IPS-15b (cell line): ENCODE measurements around the gene STX16.

ENCODE experiments used
- H3K27me3 ChIP-seq: one replicate; pipeline ENCODE4 v1.6.1; 2013; ENCODE audit warnings: low read length; ENCODE audit not compliant: control insufficient read depth, insufficient read depth
- H3K36me3 ChIP-seq: one replicate; pipeline ENCODE4 v1.6.1; 2013; ENCODE audit warnings: low read length; ENCODE audit not compliant: control insufficient read depth, insufficient read depth
- H3K4me1 ChIP-seq: one replicate; pipeline ENCODE4 v1.6.1; 2013; ENCODE audit warnings: mild to moderate bottlenecking, low read length; ENCODE audit not compliant: control insufficient read depth, insufficient read depth
- H3K4me3 ChIP-seq: one replicate; pipeline ENCODE4 v1.5.1; 2013; ENCODE audit warnings: low read depth, low read length
- H3K9ac ChIP-seq: one replicate; pipeline ENCODE4 v1.6.1; 2013; ENCODE audit warnings: low read depth, mild to moderate bottlenecking, low read length
- H3K9me3 ChIP-seq: one replicate; pipeline ENCODE4 v1.6.1; 2013; ENCODE audit warnings: mild to moderate bottlenecking, low read length; ENCODE audit not compliant: control insufficient read depth, insufficient read depth

Gene STX16

DNA sequence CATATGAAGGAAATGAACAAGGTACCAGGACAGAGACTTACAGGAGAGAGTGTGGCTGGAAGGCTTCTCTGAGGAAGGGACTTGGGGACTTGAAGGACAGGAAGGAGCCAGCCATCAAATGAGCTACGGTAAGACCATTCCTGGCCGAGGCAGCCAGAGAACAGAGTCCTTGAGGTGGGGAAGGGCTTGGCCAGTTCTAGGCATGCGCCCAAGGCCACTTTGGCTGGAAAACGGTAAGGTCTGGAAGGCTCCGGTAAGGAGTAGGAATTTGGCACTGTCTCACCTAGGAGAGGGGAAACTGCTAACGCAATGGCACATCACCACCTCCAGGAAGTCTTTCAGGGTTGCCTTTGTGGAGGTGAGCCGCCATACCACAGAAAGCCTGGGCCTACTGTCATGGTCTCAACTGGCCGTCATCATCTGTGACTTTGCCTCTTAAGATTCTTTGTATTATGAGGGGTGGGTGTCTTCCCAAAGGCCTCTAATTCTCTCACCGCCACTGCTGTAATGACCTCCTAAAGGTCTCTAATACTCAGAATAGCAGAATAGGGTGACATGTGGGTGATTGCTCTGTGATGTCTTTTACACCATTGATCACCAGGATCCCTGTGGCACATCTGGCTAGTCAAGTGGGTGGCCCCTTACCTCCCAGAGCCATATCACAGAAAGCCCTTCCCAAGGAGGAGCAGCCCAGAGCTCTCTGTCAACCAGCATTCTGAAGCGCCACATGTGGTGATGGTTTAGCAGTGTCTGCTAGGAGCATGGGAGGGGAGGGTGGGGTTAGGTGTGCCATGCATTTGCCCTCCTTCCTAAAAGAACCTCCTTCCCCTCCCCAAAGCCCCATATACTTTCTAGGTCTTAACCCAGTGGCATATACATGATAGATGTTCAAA is 17.7 kb upstream of the STX16 start:
- H3K36me3 ChIP-seq: no peaks in the 10 kb centered on the region
- no peak overlapping the region for H3K9ac ChIP-seq
- H3K9me3 ChIP-seq: no peaks in the 10 kb centered on the region
- no peak overlapping the region for H3K4me3 ChIP-seq
- H3K27me3 ChIP-seq: no peaks in the 10 kb centered on the region
- no peaks in the 10 kb centered on the region for H3K4me1 ChIP-seq

DNA sequence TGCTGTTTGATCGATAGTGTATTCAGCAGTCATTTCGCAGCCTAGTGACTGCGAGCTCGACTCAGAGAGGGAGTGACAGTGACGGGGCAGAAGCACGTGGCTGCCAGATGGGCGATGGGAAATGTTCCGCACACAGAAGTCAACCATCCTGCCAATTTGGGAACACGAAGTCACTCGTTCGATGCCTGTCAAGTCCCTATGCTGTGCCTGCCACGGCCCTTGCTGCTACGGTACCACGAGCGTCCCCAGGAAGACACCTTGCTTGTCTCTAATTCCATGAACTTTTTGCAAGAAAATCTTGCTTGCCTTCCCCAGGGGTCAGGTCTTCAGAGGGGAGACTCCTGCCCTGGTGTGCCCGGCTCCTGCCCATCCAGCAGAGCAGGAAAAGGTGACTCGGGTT is 17.0 kb upstream of the STX16 start:
- Histone ChIP-seq H3K27me3 (no peaks in the 10 kb centered on the region), H3K9me3 (no peaks in the 10 kb centered on the region), H3K4me1 (no peaks in the 10 kb centered on the region), H3K36me3 (no peaks in the 10 kb centered on the region), H3K4me3 (no peak overlapping the region), H3K9ac (no peak overlapping the region)

DNA sequence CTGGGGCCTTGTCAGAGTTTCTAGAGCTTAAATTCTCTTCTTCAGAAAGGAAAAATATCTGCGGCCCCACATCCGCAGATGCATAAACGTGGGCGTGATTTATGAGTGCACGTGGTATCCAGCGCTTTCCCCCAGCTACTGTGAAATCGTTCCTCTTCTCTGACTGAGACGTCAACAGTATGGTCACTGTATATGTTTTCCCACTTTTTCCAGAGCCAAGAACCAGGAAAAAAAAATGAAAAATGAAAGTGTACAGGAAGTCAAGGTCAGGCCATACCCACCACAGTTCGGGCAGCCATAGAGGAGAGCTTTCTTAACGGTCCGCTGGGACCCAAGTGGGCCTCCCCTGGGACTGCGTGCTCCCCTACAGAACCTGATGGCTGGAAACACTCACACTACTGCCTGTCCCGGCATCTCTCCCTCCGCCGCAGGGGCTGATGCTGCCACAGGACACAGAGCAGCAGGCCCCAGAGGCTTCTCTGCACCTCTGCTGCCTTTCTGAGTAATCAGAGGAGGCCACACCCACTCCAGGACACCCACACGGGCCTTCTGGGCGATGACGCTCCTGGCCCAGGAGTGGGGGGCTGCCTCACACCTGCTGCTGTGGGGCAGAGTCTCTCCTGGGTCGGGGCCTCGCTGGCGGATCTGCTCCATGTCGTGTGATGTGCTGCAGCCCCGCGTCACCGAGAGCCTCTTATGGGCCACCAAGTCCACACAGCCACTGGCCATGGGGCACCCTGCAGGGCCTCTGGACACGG is 16.4 kb upstream of the STX16 start:
- no peaks in the 10 kb centered on the region for H3K4me1 ChIP-seq
- H3K9me3 ChIP-seq: no peaks in the 10 kb centered on the region
- H3K9ac ChIP-seq: no peak overlapping the region
- H3K4me3 ChIP-seq: no peak overlapping the region
- H3K36me3 ChIP-seq: no peaks in the 10 kb centered on the region
- no peaks in the 10 kb centered on the region for H3K27me3 ChIP-seq

GRCh38 chr20:58635279-58635665 is 15.8 kb upstream of the STX16 start:
- H3K9ac ChIP-seq: no peak overlapping the region
- no peaks in the 10 kb centered on the region for H3K9me3 ChIP-seq
- H3K4me1 ChIP-seq: no peaks in the 10 kb centered on the region
- peaks cover 2% of the 10 kb centered on the region for H3K27me3 ChIP-seq
- H3K36me3 ChIP-seq: no peaks in the 10 kb centered on the region
- H3K4me3 ChIP-seq: no peak overlapping the region

DNA sequence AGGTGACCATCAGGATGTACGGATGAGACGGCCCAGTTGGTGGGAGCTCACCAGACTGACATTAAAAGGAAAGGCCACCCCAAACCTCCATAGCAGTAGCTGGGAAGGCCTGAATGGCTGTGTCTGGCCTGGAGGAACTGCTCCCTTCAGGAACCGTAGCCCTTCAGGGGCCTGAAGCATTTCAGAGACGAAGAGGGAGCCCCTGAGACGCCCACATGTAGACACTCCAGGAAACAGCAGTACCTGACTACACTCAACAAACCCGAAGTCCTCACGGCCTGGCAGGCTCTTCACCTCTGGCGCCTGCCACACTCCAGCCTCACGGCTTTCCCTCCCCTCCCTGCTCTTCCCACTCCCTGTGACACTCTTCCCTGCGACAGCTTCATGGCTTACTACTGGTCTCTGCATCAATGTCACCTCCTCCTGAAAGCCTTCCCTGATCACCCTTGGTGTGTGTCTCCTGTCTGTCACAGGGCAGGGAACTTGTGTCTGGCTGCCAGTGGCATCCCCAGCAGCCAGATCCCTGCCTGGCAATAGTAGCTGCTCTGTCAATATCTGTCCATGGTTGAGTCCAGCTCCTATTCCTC is 14.6 kb upstream of the STX16 start:
- H3K9ac ChIP-seq: no peak overlapping the region
- H3K4me3 ChIP-seq: no peak overlapping the region
- no peaks in the 10 kb centered on the region for H3K4me1 ChIP-seq
- no peaks in the 10 kb centered on the region for H3K9me3 ChIP-seq
- H3K27me3 ChIP-seq: peaks cover 2% of the 10 kb centered on the region
- H3K36me3 ChIP-seq: no peaks in the 10 kb centered on the region

GRCh38 chr20:58636983-58637421 is 14.1 kb upstream of the STX16 start:
- Histone ChIP-seq H3K27me3 (peaks cover 2% of the 10 kb centered on the region), H3K4me1 (no peaks in the 10 kb centered on the region), H3K9ac (no peak overlapping the region), H3K4me3 (no peak overlapping the region), H3K36me3 (no peaks in the 10 kb centered on the region), H3K9me3 (no peaks in the 10 kb centered on the region)

- Histone ChIP-seq H3K9me3 (no peaks in the 10 kb centered on the region), H3K4me1 (no peaks in the 10 kb centered on the region), H3K9ac (no peak overlapping the region), H3K36me3 (no peaks in the 10 kb centered on the region), H3K4me3 (no peak overlapping the region), H3K27me3 (peaks cover 2% of the 10 kb centered on the region)
These were observed 13.4 kb upstream of the STX16 start for GRCh38 chr20:58637466-58638213.

- H3K9me3 ChIP-seq: no peaks in the 10 kb centered on the region
- H3K4me3 ChIP-seq: no peak overlapping the region
- H3K36me3 ChIP-seq: no peaks in the 10 kb centered on the region
- H3K27me3 ChIP-seq: peaks cover 2% of the 10 kb centered on the region
- H3K4me1 ChIP-seq: no peaks in the 10 kb centered on the region
- no peak overlapping the region for H3K9ac ChIP-seq
These were observed 12.5 kb upstream of the STX16 start for GRCh38 chr20:58638467-58639181.

- Histone ChIP-seq H3K27me3 (peaks cover 2% of the 10 kb centered on the region), H3K4me3 (no peak overlapping the region), H3K9me3 (no peaks in the 10 kb centered on the region), H3K4me1 (no peaks in the 10 kb centered on the region), H3K36me3 (no peaks in the 10 kb centered on the region), H3K9ac (no peak overlapping the region)
These were observed 11.6 kb upstream of the STX16 start for GRCh38 chr20:58639182-58640146.

- peaks cover 2% of the 10 kb centered on the region for H3K27me3 ChIP-seq
- no peak overlapping the region for H3K4me3 ChIP-seq
- no peak overlapping the region for H3K9ac ChIP-seq
- H3K9me3 ChIP-seq: no peaks in the 10 kb centered on the region
- H3K36me3 ChIP-seq: no peaks in the 10 kb centered on the region
- no peaks in the 10 kb centered on the region for H3K4me1 ChIP-seq
These were observed 10.6 kb upstream of the STX16 start for GRCh38 chr20:58640446-58640845.
